HG03520 (cell line): ENCODE results near the gene LRRC46.
A peak's percentile ranks its signal among the peaks of the same experiment; 100 is the strongest.

Experiments used
- ATAC-seq: cut with Tn5 transposase; IDR thresholded peaks from one replicate; pipeline ENCODE4 v1.9.1; 2021; ENCODE audit warnings: mild to moderate bottlenecking, moderate library complexity; ENCODE audit not compliant: unreplicated experiment

The LRRC46 gene

DNA sequence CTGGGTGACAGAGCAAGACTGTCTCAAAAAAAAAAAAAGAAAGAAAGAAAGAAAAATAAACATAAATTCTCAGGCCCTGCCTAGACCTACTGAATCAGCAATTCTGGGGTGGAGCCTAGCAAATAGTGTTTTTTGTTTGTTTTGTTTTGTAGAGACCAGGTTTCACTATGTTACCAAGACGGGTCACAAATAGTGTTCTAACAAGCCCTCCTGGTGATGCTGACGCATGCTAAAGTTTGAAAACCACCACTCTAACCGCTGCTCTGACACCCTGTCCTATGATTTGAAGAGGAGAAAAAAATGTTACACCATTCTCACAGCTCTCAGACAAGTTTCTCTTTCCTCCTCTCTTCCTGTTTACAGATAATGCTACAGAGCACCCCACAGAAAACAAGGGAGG lies 1.6 kb upstream of the LRRC46 start:
- no peak for ATAC-seq

DNA sequence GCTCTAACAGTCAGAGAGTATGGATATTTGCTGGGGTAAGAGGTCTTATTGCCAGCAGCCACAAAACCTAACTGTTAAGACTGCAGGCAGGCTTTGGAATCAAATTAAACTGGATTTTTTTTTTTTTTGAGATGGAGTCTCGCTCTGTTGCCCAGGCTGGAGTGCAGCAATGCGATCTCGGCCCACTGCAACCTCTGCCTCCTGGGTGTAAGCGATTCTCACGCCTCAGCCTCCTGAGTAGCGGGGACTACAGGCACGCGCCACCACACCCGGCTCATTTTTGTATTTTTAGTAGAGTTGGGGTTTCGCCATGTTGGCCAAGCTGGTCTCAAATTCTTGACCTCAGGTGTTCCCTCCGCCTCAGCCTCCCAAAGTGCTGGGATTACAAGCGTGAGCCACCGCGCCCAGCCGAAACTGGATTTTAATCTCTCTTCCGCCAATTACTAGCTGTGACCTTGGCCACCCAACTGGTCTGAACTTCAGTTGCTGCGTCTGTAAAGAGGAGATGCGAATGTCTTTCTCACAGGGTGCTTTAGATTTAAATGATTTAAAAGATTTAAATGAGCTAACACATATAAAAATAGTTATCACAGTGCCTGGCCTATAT lies 971 bp upstream of the LRRC46 start:
- ATAC-seq = no peak

DNA sequence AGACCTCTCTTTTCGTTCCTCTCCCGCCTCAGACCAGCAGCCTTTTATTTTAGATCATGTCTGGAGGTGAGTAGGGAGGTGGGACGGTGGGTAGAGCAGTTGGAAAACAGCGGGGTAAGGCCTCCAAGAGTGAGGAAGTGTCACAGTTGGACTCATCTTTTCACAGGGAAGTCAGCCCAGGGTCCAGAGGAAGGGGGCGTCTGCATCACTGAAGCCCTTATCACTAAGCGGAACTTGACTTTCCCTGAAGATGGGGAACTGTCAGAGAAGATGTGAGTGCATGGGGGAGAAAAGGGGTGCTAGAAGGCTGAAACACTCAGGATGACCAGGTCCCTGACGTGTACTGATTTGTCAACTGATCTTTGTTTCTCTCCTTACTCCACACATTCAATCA lies 461 bp downstream of the LRRC46 start:
- no peak for ATAC-seq

DNA sequence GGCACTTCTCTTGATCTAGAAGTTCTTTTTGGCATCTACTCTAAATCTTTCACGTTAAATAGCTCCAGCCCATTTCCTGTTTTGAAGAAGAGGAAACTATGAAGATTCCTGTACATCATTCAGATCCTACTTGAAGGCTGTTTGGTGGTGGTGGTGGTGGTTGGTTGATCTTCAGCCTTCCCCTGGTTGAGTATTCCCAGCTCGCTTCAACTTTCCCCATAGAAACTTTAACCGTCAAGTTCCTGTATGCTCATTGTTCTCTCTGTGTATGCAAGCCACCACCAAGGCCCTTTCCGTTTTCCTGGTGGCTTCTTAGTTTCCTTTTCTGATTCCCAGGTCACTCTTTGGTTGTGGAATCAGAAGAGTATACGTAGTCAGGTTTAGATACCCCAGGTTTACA lies 3.3 kb downstream of the LRRC46 start:
- ATAC-seq = no peak

DNA sequence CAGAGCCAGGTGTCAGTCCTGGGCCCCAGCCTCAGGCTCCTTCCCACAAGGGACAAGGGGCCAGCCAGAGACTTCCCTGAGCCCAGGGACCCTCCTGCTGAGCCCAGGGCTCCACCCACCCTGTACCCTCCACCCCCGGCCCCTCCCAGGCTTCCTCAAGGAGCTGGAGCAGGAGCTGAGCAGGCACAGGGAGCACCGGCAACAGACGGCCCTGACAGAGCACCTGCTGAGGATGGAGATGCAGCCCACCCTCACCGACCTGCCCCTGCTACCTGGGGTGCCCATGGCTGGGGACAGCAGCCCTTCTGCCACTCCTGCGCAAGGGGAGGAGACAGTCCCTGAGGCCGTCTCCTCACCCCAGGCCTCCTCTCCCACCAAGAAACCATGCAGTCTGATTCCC lies 5.1 kb downstream of the LRRC46 start:
- ATAC-seq = no peak

DNA sequence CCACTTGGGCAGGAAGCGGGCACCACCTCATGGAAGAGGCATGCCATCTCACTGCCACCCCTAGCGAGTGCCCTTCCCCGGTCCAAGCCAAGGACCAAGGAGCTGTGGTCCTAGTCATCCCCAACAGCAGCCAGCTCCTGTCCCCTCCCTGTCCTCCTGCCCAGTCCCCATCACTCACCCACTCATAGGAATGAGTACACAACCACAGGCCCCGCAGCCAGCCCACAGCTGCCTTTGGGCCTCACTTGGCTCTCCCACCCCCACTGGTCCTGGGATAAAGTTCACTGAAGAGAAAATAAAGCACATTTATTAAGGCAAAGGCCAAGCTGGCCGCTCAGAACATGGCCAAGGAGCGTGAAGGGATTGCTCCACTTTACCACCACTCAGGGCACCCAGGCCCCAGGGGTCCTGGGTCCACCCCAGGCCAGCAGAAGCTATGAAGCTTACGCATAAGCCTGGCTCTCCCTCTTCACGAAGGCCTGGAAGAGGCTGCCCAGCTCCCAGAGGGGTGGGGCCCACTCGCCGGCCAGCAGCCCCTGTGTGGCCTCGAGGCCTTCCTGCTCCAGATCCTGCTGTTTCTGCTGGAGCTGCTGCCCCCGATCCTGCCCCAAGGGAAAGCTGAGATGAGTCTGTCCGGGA lies 6.0 kb downstream of the LRRC46 start:
- no peak for ATAC-seq

DNA sequence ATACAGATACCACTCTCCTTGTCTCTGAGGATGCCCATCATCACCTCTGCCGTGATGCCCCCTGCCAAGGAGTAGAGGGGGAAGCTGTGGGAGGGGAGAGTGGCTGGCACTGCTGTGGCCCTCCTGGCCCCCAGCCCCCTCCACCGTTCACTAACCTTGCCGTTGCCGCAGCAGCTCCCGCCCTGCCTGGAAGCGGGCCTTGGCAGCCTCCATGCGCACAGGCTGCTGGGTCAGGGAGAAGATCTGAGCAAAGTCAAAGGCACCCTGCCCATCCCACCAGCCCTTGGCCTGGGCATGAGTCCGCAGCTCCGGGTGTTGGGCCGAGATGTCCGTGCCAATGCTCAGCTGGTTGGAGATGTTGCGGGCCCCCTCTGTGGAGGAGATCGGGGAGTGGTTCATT lies 7.2 kb downstream of the LRRC46 start:
- no peak for ATAC-seq

DNA sequence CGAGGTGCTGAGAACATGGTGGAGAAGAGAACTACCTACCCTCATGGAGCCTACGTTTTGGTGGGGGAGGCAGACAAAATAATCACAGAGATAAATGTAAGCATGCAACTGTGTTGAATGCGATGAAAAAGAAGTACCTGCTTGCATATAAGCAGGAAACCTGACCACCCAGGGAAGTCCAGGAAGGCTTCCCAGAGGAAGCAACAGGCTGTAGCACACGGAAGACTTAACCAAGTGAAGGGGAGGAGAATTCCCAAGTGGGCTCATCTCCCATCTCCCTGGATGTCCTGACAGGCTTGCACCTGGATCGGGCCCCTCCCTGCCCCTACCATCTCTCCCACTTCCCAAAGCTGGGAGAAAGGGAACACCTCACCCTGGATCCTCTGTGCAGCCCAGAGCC lies 7.6 kb downstream of the LRRC46 start:
- no peak for ATAC-seq

DNA sequence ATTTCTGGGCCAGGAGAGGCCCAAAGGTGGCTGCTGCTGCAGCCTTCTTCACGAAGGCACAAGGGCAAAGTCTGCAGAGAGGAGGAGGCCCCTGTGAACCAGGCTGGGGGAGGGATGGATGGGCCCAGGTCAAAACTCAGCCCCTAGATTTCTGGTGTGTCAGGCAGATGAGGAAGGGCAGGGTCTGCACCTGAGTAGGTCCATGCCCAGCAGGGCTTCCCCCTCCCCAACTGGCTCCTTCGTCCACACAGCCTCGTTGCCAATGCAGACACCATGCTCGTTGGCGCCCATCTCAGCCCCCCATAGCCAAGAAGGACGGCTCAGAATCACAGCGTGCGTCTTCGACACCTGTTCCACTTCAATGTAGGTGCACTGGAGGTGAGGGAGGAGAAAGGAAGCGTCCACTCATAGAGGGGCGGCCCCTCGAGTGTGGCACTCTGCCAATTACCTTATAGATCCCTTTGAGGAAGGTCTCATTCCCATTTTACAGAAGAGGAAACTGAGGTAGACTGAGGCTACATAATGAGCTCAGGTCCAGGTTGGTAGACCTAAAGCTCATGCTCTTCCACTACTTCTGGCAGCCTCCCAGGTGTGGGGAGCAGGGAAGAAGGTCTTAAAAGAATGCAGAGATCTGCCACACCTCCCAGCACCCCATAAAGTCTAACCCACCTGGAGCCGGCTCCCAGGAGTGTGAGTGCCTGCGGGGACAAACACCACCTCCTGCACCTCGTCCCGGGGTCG lies 8.7 kb downstream of the LRRC46 start:
- ATAC-seq = no peak

DNA sequence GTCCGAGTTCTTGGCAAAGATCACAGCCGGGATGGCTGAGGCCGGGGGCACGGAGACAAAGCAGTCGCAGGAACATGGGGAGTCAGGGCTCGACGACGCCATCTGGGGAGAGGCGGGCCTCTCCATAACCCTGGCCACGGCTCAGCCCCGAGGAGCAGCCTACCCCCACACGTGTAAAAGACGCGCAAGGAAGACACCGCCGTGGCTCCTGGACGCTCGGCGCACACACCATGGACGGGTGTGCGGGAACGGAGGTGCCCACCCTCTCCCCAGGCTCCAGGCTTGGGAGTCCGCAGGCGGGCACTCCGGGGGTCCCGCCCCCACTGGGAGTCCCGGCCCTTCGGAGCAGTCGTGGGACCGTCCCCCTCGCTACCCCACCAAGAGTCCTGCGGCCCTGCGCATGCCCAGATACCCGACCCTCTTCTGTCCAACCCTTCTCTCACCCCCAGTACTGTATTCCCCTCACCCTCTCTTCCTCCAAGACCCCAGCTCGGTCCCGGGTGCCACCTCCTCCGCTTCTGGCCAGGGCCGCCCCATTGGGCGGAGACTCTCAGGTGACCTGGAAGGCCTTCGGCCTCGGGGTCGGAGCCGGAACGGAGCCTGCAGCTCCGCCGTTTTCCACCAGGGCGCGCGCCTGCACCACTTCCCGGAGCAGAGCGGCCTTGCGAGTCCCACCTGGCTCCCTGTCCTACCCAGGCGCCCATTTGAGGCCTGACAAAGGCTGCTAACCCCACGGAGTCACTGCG lies 9.4 kb downstream of the LRRC46 start, which contains the start of gene SCRN2:
Gene SCRN2 (minus strand): TSS at position 532 of the 746 bp plus-strand sequence. CDS start 430 bp downstream, at position 102.
- peak; percentile 78 for ATAC-seq

DNA sequence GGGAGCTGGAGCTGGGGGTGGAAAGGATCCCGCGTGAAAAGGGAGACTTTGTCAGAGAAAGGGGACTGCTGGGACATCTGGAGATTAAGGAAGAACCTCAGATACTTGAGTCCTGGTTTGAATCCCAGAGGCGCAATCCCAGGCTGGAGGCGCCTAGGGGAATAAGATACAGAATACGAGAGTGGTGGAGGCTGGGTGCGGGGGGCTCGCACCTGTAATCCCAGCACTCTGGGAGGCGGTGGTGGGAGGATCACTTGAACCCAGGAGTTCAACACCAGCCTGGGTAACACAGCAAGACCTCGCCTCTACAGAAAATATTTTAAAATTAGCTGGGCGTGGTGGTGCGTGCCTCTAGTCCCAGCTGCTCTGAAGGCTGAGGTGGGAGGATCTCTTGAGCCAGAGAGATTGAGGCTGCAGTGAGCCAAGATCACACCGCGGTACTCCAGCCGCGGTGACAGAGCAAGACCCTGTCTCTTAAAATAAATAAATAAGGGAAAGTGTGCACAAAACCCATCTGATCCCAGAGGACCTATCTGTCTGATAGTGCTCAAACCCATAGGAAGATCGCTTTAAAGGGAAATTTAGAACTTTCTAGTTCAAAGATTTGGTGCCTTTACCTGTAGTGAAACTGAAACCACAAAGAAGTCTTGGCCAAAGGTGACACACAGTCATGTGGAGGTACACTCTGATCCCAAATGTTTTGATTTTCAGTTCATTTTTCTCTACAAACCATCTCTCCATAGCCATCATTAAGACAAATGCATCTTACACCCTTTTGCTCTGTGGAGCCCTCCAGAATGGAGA lies 10.2 kb downstream of the LRRC46 start:
- no peak for ATAC-seq

DNA sequence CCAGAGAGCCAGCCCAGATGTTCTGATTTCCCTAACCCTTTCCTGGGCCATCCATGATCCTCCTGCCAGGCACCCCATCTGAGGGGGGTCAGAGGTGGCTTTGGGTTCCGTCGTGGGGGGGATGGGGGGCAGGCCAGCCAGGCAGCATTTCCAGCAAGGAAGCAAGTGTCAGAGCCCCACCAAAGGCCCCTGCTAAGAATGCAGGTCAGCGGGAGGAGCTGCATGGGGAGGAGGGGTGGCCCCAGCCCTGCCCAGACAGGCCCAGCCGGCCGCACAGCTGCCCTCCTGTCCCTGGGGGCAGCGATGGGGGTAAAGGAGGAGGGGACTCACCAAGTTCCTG lies 11.9 kb downstream of the LRRC46 start:
- ATAC-seq = no peak

DNA sequence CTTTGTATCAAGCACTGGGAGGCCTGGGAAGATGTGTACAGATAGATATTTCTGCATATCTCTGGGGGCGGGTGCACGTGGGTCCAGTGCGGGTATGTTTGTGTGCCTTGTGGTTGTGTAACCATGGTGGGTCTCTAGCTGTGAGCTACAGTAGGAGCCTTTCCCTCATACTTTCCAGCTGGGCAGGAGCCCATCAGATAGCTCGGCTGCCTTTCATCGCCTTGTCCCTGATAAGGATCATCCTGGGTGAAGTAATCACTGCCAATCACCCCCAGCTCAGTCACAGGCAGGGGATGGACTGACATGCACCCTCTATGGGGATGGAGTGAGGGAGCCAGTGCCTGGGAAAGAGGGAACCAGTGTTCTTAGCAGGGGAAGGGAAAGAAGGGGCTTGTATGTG lies 12.8 kb downstream of the LRRC46 start:
- ATAC-seq = no peak

DNA sequence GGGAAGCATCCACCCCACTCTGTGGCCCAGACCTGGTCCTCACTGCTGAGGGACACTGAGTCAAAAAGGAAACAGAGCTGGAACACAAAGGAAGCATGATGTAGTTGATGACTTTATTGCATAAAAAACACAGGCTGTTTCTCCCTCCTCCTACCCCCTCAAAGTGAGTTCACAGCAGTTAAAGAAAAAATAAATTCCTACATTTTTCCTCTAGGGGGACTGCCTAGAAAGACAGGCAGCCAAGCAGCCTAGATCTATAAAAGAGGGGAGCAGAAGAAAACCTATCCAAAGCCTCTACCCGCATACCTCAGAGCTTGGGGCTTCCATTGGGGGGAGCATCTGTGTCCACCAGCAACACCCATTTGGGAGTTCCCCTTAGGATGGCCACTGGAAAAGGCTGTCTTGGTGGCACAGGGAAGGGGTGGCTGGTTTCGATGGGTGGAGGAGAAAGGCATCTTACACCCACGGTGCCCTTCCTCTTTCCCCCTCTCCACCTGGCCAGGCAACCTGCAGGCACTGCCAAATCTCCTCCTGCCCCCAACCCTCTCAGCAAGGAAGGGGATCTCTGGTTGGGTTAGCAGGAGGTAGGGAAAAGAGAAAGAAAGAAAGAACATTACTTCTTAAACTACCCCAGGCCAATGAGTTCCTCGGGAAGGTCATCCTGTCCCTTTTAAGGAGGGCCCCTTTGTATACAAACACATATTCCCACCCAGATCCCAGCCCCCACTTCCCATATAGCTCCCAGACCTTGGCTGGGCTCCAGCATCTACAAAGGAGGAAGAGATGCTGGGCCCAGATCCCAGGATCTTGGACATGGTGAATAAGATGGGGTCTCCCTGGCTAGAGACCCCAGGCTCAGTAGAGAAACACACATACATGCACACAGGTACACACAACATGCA lies 13.6 kb downstream of the LRRC46 start:
- ATAC-seq = no peak

DNA sequence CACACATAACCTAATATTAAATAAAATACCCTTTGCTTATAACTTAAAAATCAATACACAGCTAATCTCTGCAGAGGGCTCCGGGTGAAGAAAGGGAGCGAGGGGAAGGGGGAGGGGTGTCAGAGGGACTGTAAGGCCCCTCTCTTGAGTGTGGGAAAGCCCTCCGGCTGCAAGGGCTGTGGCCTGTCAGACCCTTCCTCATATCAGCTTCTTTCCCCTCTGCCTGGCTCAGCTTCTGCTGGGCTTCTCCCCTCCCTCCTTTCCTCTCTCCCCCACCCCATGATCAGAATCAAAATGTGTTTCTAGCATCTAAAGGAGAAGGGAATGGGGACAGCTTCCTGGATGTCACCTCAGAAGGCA lies 14.2 kb downstream of the LRRC46 start:
- no peak for ATAC-seq

DNA sequence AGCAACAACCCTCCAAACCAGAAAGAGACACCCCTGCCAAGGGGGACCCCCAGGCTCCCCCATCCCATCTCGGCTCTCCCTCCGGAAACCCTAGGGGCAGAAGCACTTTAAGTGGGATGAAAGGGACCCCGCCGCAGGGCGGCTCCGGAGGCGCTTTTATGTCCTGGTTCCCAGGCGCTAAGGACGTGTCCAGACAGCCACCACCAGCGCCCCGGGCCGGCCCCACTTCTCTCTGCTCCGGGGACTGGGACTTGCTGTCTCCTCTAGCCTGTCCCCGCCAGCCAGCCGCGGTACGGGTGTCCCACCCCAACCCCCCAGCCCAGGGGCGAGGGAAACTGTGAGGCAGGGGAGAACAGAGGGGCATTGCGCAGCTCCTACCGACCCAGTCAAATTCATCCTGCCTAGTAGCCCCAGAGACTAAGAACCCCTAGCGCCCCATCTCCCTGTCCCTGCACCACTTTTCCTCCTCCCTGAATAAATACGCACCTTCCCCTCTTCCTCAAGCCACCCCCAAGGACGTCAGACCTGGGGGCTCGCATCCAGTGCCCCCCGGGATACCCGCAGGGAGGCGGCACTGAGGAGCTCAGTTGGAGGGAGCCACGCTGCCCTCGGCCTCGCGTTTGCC lies 15.4 kb downstream of the LRRC46 start:
- ATAC-seq = no peak

DNA sequence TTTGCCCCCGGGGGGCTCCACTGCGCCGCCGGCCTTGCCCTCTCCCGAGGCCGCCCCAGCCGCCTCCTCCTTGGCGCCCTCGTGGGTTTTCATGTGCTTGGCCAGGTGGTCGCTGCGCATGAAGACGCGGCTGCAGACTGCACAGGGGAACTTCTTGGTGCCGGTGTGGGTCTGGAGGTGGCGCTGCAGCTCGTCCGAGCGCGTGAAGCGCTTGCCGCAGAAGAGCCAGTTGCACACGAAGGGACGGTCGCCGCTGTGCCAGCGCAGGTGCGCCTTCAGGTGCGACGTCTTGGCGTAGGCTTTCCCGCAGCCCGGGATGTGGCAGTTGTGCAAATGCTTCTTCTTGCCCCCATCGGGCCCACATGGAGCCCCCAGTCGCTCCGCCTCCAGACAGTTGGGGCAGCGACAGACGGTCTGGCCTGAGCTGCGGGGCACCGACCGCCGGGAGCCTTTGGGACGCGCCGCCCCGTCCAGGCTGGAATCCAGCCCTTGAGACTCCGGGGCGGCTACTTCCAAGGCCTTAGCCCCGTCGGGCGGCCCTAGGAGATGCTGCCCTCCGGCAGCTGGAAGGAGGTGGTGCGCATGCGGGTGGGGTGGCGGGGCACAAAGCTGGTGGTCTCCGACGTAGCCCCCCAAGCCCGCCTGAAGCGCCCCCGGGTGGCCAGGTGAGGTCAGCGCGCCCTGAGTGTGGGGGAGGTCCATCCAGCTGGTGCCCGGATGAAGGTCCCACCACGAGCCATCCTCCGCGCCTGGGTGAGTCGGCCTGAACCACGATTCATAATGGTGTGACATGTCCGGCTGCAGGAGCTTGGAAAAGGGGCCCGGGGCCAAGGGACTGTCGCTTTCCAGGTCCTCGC lies 16.1 kb downstream of the LRRC46 start:
- ATAC-seq = no peak

DNA sequence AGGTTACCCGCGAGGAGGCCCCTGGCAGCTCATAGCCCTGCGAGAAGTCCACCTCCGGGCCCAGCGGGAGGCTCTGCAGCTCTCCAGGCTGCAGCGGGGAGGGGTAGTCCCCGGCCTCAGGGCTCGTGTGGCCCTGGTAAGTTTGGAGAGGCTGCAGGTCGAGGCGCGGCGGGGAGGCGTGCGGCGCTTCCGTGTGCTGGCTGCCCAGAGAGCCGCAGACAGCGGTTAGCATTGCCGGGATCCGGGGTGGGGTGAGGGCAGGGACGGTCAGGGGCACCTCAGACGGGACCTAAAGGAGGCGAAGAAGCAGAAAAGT lies 16.7 kb downstream of the LRRC46 start:
- ATAC-seq = no peak

DNA sequence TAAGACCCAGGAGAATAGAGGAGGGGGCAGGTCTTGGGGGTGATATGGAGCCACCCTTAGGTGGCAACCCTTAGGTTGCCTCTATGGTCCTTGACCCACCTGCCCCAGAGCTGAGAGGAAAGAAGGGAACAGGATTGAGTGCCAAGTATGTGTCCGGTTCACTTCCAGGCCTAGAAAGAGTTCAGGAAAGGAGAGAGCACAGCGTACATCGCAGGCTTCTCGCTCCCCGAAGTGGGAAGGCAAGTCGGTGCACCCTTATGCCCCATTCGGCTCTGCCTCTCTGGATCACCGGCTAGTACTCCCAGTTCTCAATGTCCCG lies 18.9 kb downstream of the LRRC46 start:
- no peak for ATAC-seq
